ENCODE measurements around the gene COG6. TPM values are rescaled to one million over a fixed set of nuclear protein-coding genes. Genes with fewer than 3 reads are reported as not detected.

COG6 gene
- total and polyA plus RNA-seq, 2 donors from 2014 or later, result 12.2 to 31.3 TPM

DNA sequence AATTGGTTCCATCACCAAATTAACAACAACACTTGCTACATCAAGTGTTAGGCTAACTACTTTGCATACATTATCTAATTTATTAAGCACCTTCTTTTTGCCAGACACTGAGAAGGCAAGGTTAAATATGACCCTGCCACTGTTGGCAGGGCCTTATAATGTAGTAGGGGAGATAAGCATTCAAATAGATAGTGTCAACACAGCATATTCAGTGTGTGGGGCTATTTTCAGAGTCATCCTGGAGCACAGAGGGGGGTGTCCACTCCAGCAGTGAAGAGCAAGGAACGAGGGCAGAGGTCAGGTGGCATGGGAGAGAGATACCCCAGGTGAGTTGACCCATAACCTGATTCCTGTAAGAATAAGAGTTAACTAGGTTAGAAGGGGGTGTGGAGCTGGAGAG, 121.6 kb downstream of the COG6 start:
- Histone ChIP-seq H3K4me1 (ENCODE audit: control insufficient read depth in 2 of 3, insufficient read depth in 2 of 3, low read depth in 1 of 3, low read length in 3 of 3) (no peaks in the 10 kb centered on the region), H3K4me3 (ENCODE audit: low read length in 3 of 3) (no peak overlapping the region), H3K27me3 (ENCODE audit: control insufficient read depth, insufficient read depth, low read length) (no peaks in the 10 kb centered on the region), H3K9me3 (ENCODE audit: control insufficient read depth in 2 of 3, insufficient read depth in 1 of 3, low read length in 3 of 3) (peaks cover 0 to 3% (median 0%) of the 10 kb centered on the region in 3 donors), H3K36me3 (ENCODE audit: control insufficient read depth in 2 of 3, insufficient read depth in 3 of 3, low read length in 3 of 3) (no peaks in the 10 kb centered on the region), H3K9ac (ENCODE audit: low read length in 3 of 3) (no peak overlapping the region), H3K27ac (ENCODE audit: low read depth in 2 of 2, low read length in 2 of 2) (no peak overlapping the region)
- no peak for TF ChIP-seq CTCF (IDR thresholded peaks at IDR 0.05; ENCODE audit: borderline replicate concordance, extremely low read depth, insufficient read depth)
- intact Hi-C loops (cut with DNase I), result no loop called here
- DNase-seq (no peak), FAIRE-seq (no peak)

- Histone ChIP-seq H3K9me3 (ENCODE audit: control insufficient read depth in 2 of 3, insufficient read depth in 1 of 3, low read length in 3 of 3) (peaks cover 0 to 3% (median 0%) of the 10 kb centered on the region in 3 donors), H3K4me1 (ENCODE audit: control insufficient read depth in 2 of 3, insufficient read depth in 2 of 3, low read depth in 1 of 3, low read length in 3 of 3) (no peaks in the 10 kb centered on the region), H3K9ac (ENCODE audit: low read length in 3 of 3) (no peak overlapping the region), H3K36me3 (ENCODE audit: control insufficient read depth in 2 of 3, insufficient read depth in 3 of 3, low read length in 3 of 3) (no peaks in the 10 kb centered on the region), H3K27me3 (ENCODE audit: control insufficient read depth, insufficient read depth, low read length) (no peaks in the 10 kb centered on the region), H3K4me3 (ENCODE audit: low read length in 3 of 3) (no peak overlapping the region), H3K27ac (ENCODE audit: low read depth in 2 of 2, low read length in 2 of 2) (no peak overlapping the region)
- no peak for FAIRE-seq
- intact Hi-C loops (cut with DNase I), result no loop called here
- TF ChIP-seq CTCF (IDR thresholded peaks at IDR 0.05; ENCODE audit: borderline replicate concordance, extremely low read depth, insufficient read depth), result no peak
- DNase-seq, result no peak
Observed at GRCh38 chr13:39777527-39778061, 122.1 kb downstream of the COG6 start.

- FAIRE-seq (no peak), DNase-seq (peak in 1 of 5 donors; percentile 22)
- intact Hi-C loops (cut with DNase I), result no loop called here
- H3K4me3 ChIP-seq (ENCODE audit: low read length in 3 of 3), result no peak overlapping the region
- TF ChIP-seq CTCF (IDR thresholded peaks at IDR 0.05; ENCODE audit: borderline replicate concordance, extremely low read depth, insufficient read depth), result no peak
- H3K4me1 ChIP-seq (ENCODE audit: control insufficient read depth in 2 of 3, insufficient read depth in 2 of 3, low read depth in 1 of 3, low read length in 3 of 3), result no peaks in the 10 kb centered on the region
- H3K27me3 ChIP-seq (ENCODE audit: control insufficient read depth, insufficient read depth, low read length), result no peaks in the 10 kb centered on the region
- H3K36me3 ChIP-seq (ENCODE audit: control insufficient read depth in 2 of 3, insufficient read depth in 3 of 3, low read length in 3 of 3), result no peaks in the 10 kb centered on the region
- no peak overlapping the region for H3K27ac ChIP-seq (ENCODE audit: low read depth in 2 of 2, low read length in 2 of 2)
- peaks cover 0 to 3% (median 0%) of the 10 kb centered on the region in 3 donors for H3K9me3 ChIP-seq (ENCODE audit: control insufficient read depth in 2 of 3, insufficient read depth in 1 of 3, low read length in 3 of 3)
- no peak overlapping the region for H3K9ac ChIP-seq (ENCODE audit: low read length in 3 of 3)
Observed at GRCh38 chr13:39779337-39780265, 124.1 kb downstream of the COG6 start.
